Neural crest cell (in vitro differentiated cells): ENCODE data around the gene PRR16. TPM values are rescaled to one million over a fixed set of nuclear protein-coding genes. Genes with fewer than 3 reads are reported as not detected.

Source experiments
- DNase-seq: peaks from one replicate; pipeline ENCODE4 v3.0.0; 2021; ENCODE audit warnings: low read depth, mixed read lengths, low spot score
- H3K27ac Mint-ChIP-seq: one replicate; pipeline ENCODE4 v1.8.0; 2021; ENCODE audit warnings: mild to moderate bottlenecking, mixed read lengths; ENCODE audit not compliant: unreplicated experiment
- H3K27me3 Mint-ChIP-seq: 2 replicates; pipeline ENCODE4 v1.8.0; 2021; ENCODE audit warnings: low read depth, mild to moderate bottlenecking, mixed read lengths
- H3K36me3 Mint-ChIP-seq: 2 replicates; pipeline ENCODE4 v1.8.0; 2021; ENCODE audit warnings: low read depth, mild to moderate bottlenecking, mixed read lengths
- H3K4me1 Mint-ChIP-seq: 2 replicates; pipeline ENCODE4 v1.8.0; 2021; ENCODE audit warnings: mixed read lengths
- H3K4me3 Mint-ChIP-seq: one replicate; pipeline ENCODE4 v1.8.0; 2021; ENCODE audit warnings: mild to moderate bottlenecking, mixed read lengths
- H3K9me3 Mint-ChIP-seq: 2 replicates; pipeline ENCODE4 v1.8.0; 2021; ENCODE audit warnings: mixed read lengths
- CTCF ChIP-seq: fragments of 200-600 bp; sonication (generic); conservative IDR thresholded peaks from 2 replicates; pipeline ENCODE4 v1.5.0; 2021; ENCODE audit warnings: antibody characterized with exemption, mild to moderate bottlenecking
- total RNA-seq: library from RNA; stranded (reverse); gene quantifications from 2 replicates; pipeline ENCODE4 v1.2.1, GENCODE V29; 2021

PRR16 gene
- total RNA-seq, 1 donor from 2014 or later: not detected

- DNase-seq: no peak
- H3K4me3 Mint-ChIP-seq: no peak overlapping the region
- TF ChIP-seq CTCF: no peak
- peaks cover 10% of the 10 kb centered on the region for H3K27me3 Mint-ChIP-seq
- no peak overlapping the region for H3K27ac Mint-ChIP-seq
- H3K9me3 Mint-ChIP-seq: no peaks in the 10 kb centered on the region
- H3K36me3 Mint-ChIP-seq: no peaks in the 10 kb centered on the region
- no peaks in the 10 kb centered on the region for H3K4me1 Mint-ChIP-seq
Measured at GRCh38 chr5:120473332-120473731, 9.2 kb downstream of the PRR16 start.

- H3K36me3 Mint-ChIP-seq: no peaks in the 10 kb centered on the region
- DNase-seq: no peak
- no peaks in the 10 kb centered on the region for H3K9me3 Mint-ChIP-seq
- no peaks in the 10 kb centered on the region for H3K27me3 Mint-ChIP-seq
- no peak overlapping the region for H3K4me3 Mint-ChIP-seq
- H3K27ac Mint-ChIP-seq: no peak overlapping the region
- no peaks in the 10 kb centered on the region for H3K4me1 Mint-ChIP-seq
- TF ChIP-seq CTCF: no peak
Measured at GRCh38 chr5:120476063-120476462, 12.0 kb downstream of the PRR16 start.

GRCh38 chr5:120479066-120479465, 15.0 kb downstream of the PRR16 start:
- no peaks in the 10 kb centered on the region for H3K4me1 Mint-ChIP-seq
- no peak overlapping the region for H3K27ac Mint-ChIP-seq
- no peaks in the 10 kb centered on the region for H3K9me3 Mint-ChIP-seq
- no peak overlapping the region for H3K4me3 Mint-ChIP-seq
- H3K27me3 Mint-ChIP-seq: no peaks in the 10 kb centered on the region
- TF ChIP-seq CTCF: no peak
- no peaks in the 10 kb centered on the region for H3K36me3 Mint-ChIP-seq
- no peak for DNase-seq

GRCh38 chr5:120499876-120500563, 35.9 kb downstream of the PRR16 start:
- H3K9me3 Mint-ChIP-seq: no peaks in the 10 kb centered on the region
- H3K4me1 Mint-ChIP-seq: no peaks in the 10 kb centered on the region
- no peak overlapping the region for H3K27ac Mint-ChIP-seq

GRCh38 chr5:120502531-120502930, 38.4 kb downstream of the PRR16 start:
- no peaks in the 10 kb centered on the region for H3K36me3 Mint-ChIP-seq
- no peaks in the 10 kb centered on the region for H3K4me1 Mint-ChIP-seq
- no peaks in the 10 kb centered on the region for H3K9me3 Mint-ChIP-seq
- no peak overlapping the region for H3K27ac Mint-ChIP-seq
- H3K27me3 Mint-ChIP-seq: no peaks in the 10 kb centered on the region
- TF ChIP-seq CTCF: no peak
- DNase-seq: no peak
- H3K4me3 Mint-ChIP-seq: no peak overlapping the region

More at GRCh38 chr5:120499876-120500563, 35.9 kb downstream of the PRR16 start:
- H3K27me3 Mint-ChIP-seq: no peaks in the 10 kb centered on the region
- no peak for TF ChIP-seq CTCF
- H3K4me3 Mint-ChIP-seq: no peak overlapping the region
- no peak for DNase-seq
- no peaks in the 10 kb centered on the region for H3K36me3 Mint-ChIP-seq
